SK-N-SH (cell line): ENCODE measurements around the gene HUWE1. TPM values are rescaled to one million over a fixed set of nuclear protein-coding genes. Genes with fewer than 3 reads are reported as not detected.

Experiments
- CTCF ChIA-PET: fragments of 300-600, 350-600 bp; formaldehyde crosslinking; extraction: SDS; loops from one replicate; lab custom pipeline; 2021; lab: Yijun Ruan, JAX
- POLR2A ChIA-PET: fragments of 350-600 bp; sonication (Branson Sonifier 250); formaldehyde crosslinking; extraction: SDS; loops from one replicate; lab custom pipeline; 2020; ENCODE audit warnings: antibody characterized with exemption, inconsistent platforms; lab: Yijun Ruan, JAX
- DNase-seq: peaks from one replicate; pipeline ENCODE4 v3.0.0; 2012
- H2AFZ ChIP-seq: fragments of 200-600 bp; sonication (generic); 2 replicates; pipeline ENCODE4 v1.8.1; 2016; ENCODE audit warnings: antibody characterized with exemption, mild to moderate bottlenecking, low read depth
- H3F3A ChIP-seq: fragments of 200-600 bp; sonication (generic); replicated peaks from 2 replicates; pipeline ENCODE3; 2016; ENCODE audit warnings: antibody characterized with exemption, mild to moderate bottlenecking; ENCODE audit not compliant: insufficient read depth
- H3K27ac ChIP-seq, 2 experiments: fragments of 200-500 bp in 1 of 2; fragments of 200-600 bp in 1 of 2; sonication (Bioruptor generic) in 1 of 2; sonication (generic), shearing (Covaris generic) in 1 of 2; 2 replicates each; pipeline versions ENCODE4 v1.5.1 to v1.6.1; 2014 to 2016; ENCODE audit warnings: low read depth in 2 of 2, inconsistent platforms in 1 of 2, low read length in 1 of 2, mild to moderate bottlenecking in 1 of 2, mixed read lengths in 1 of 2
- H3K27me3 ChIP-seq: fragments of 200-600 bp; sonication (generic), shearing (Covaris generic); 2 replicates; pipeline ENCODE4 v1.6.1; 2016; ENCODE audit warnings: mixed run types; ENCODE audit not compliant: insufficient read depth
- H3K36me3 ChIP-seq, 2 experiments: fragments of 200-500 bp in 1 of 2; fragments of 200-600 bp in 1 of 2; sonication (Bioruptor generic) in 1 of 2; sonication (generic) in 1 of 2; replicated peaks in 1 of 2; 2 replicates each; pipeline versions ENCODE3 to v1.5.1; 2014 to 2016; ENCODE audit warnings: low read length in 1 of 2, mild to moderate bottlenecking in 1 of 2; ENCODE audit not compliant: insufficient read depth in 2 of 2, control insufficient read depth in 1 of 2
- H3K4me1 ChIP-seq, 2 experiments: fragments of 200-500 bp in 1 of 2; fragments of 200-600 bp in 1 of 2; sonication (Bioruptor generic) in 1 of 2; sonication (generic), shearing (Covaris generic) in 1 of 2; 2 replicates each; pipeline versions ENCODE4 v1.5.1 to v1.6.1; 2014 to 2016; ENCODE audit warnings: low read depth in 1 of 2, low read length in 1 of 2, mixed run types in 1 of 2; ENCODE audit not compliant: insufficient read depth in 2 of 2, control insufficient read depth in 1 of 2
- H3K4me2 ChIP-seq: fragments of 200-600 bp; sonication (generic), shearing (Covaris generic); 2 replicates; pipeline ENCODE4 v1.6.1; 2017; ENCODE audit warnings: mixed run types
- H3K4me3 ChIP-seq, 2 experiments: fragments of 200-500 bp in 1 of 2; fragments of 200-600 bp in 1 of 2; sonication (Bioruptor generic) in 1 of 2; sonication (generic), shearing (Covaris generic) in 1 of 2; 2 replicates each; pipeline versions ENCODE4 v1.5.1 to v1.8.1; 2014 to 2016; ENCODE audit warnings: low read depth in 2 of 2, inconsistent platforms in 1 of 2, low read length in 1 of 2, mild to moderate bottlenecking in 1 of 2, mixed read lengths in 1 of 2, moderate library complexity in 1 of 2
- H3K79me2 ChIP-seq: fragments of 200-600 bp; sonication (generic); 2 replicates; pipeline ENCODE4 v1.8.1; 2017; ENCODE audit warnings: mild to moderate bottlenecking; ENCODE audit not compliant: insufficient read depth
- H3K9ac ChIP-seq: fragments of 200-600 bp; sonication (generic); 2 replicates; pipeline ENCODE4 v1.6.1; 2017; ENCODE audit warnings: mixed run types
- H3K9me2 ChIP-seq: fragments of 200-600 bp; sonication (generic); 2 replicates; pipeline ENCODE4 v1.6.1; 2017; ENCODE audit warnings: mixed run types
- H3K9me3 ChIP-seq: fragments of 200-600 bp; sonication (generic); 2 replicates; pipeline ENCODE4 v1.6.1; 2017; ENCODE audit warnings: mixed run types, mild to moderate bottlenecking, moderate library complexity
- H4K20me1 ChIP-seq: fragments of 200-600 bp; sonication (generic); 2 replicates; pipeline ENCODE4 v1.6.1; 2017; ENCODE audit warnings: mild to moderate bottlenecking, mixed run types; ENCODE audit not compliant: insufficient read depth
- ELF1 ChIP-seq: IDR thresholded peaks from 2 replicates; pipeline ENCODE4 v1.4.0; 2012
- GABPA ChIP-seq: IDR thresholded peaks from 2 replicates; pipeline ENCODE4 v1.4.0; 2012; ENCODE audit warnings: low read depth, mild to moderate bottlenecking
- GATA2 ChIP-seq: sonication (generic); formaldehyde crosslinking; IDR thresholded peaks from 2 replicates; pipeline ENCODE4 v1.5.0; 2020; ENCODE audit warnings: mild to moderate bottlenecking, missing genetic modification reagents
- IRF3 ChIP-seq: fragments of 150-350 bp; IDR thresholded peaks from 2 replicates; pipeline ENCODE4 v1.6.1; 2016; ENCODE audit warnings: mild to moderate bottlenecking, low read depth, low read length
- MAX ChIP-seq: IDR thresholded peaks from 2 replicates; pipeline ENCODE4 v1.4.0; 2012; ENCODE audit warnings: low read depth
- MEF2A ChIP-seq: IDR thresholded peaks from 2 replicates; pipeline ENCODE4 v1.4.0; 2012; ENCODE audit warnings: low read depth, borderline replicate concordance
- MXI1 ChIP-seq: IDR thresholded peaks from 2 replicates; pipeline ENCODE4 v1.6.1; 2012; ENCODE audit warnings: mild to moderate bottlenecking, low read depth, low read length, improper control_type of control experiment
- NFIC ChIP-seq: IDR thresholded peaks from 2 replicates; pipeline ENCODE4 v1.4.0; 2012; ENCODE audit warnings: borderline replicate concordance
- NRF1 ChIP-seq: IDR thresholded peaks from 2 replicates; pipeline ENCODE4 v1.6.1; 2012; ENCODE audit warnings: low read depth, mild to moderate bottlenecking, low read length
- POLR2AphosphoS5 ChIP-seq: IDR thresholded peaks from 2 replicates; pipeline ENCODE4 v1.6.1; 2012; ENCODE audit warnings: low read depth, low read length
- REST ChIP-seq: IDR thresholded peaks from 2 replicates; pipeline ENCODE4 v1.6.1; 2012; ENCODE audit warnings: mild to moderate bottlenecking, low read depth, low read length, moderate library complexity
- RFX5 ChIP-seq: IDR thresholded peaks from 2 replicates; pipeline ENCODE4 v1.6.1; 2012; ENCODE audit warnings: mild to moderate bottlenecking, improper control_type of control experiment, low read length
- TCF12 ChIP-seq: IDR thresholded peaks from 2 replicates; pipeline ENCODE4 v1.4.0; 2012
- TEAD4 ChIP-seq: IDR thresholded peaks from 2 replicates; pipeline ENCODE4 v1.4.0; 2012; ENCODE audit warnings: mild to moderate bottlenecking, borderline replicate concordance; ENCODE audit not compliant: insufficient read depth
- USF1 ChIP-seq: IDR thresholded peaks from 2 replicates; pipeline ENCODE4 v1.4.0; 2012; ENCODE audit warnings: low read depth, borderline replicate concordance
- ZBTB33 ChIP-seq: IDR thresholded peaks from 2 replicates; pipeline ENCODE4 v1.4.0; 2012; ENCODE audit warnings: low read depth, borderline replicate concordance
- polyA plus RNA-seq, 3 experiments: library from polyadenylated mRNA; depleted of rRNA; stranded (reverse); fragments of >200 nt; gene quantifications; 2 replicates each; pipeline ENCODE4 v1.2.3, GENCODE V29; 2012

The HUWE1 gene
- polyA plus RNA-seq, 1 of the 3 experiments (the other 2 are of a cell fraction), result 43.4 TPM

GRCh38 chrX:53718073-53718472 lies 31.6 kb upstream of the HUWE1 start:
- H3K27me3 ChIP-seq, result no peaks in the 10 kb centered on the region; the same call in 1 of the 2 replicates
- H3K9ac ChIP-seq, result no peak overlapping the region
- DNase-seq, result no peak
- H3K4me3 ChIP-seq, result no peak overlapping the region
- H3K27ac ChIP-seq, result no peak overlapping the region
- no peaks in the 10 kb centered on the region for H3K9me3 ChIP-seq
- no peak for TF ChIP-seq REST
- TF ChIP-seq TEAD4, result no peak
- no peak for TF ChIP-seq POLR2AphosphoS5
- TF ChIP-seq MAX, result no peak
- TF ChIP-seq ELF1, result no peak
- no peak for TF ChIP-seq USF1
- TF ChIP-seq IRF3, result no peak
- no peak for TF ChIP-seq GATA2 (CRISPR knock-in tag)
- no peak for TF ChIP-seq TCF12
- TF ChIP-seq MXI1, result no peak
- TF ChIP-seq MEF2A, result no peak
- TF ChIP-seq NFIC, result no peak
- no peak for TF ChIP-seq GABPA
- TF ChIP-seq ZBTB33, result no peak
- TF ChIP-seq NRF1, result no peak
- no peak for TF ChIP-seq RFX5
- no peaks in the 10 kb centered on the region for H3K9me2 ChIP-seq
- H3K79me2 ChIP-seq, result no peaks in the 10 kb centered on the region
- no peak overlapping the region for H3K4me2 ChIP-seq
- no peak overlapping the region for H2AFZ ChIP-seq
- H3F3A ChIP-seq, result no peaks in the 10 kb centered on the region
- no peaks in the 10 kb centered on the region for H4K20me1 ChIP-seq
- no peaks in the 10 kb centered on the region for H3K4me1 ChIP-seq
- H3K36me3 ChIP-seq, result no peaks in the 10 kb centered on the region
- ChIA-PET CTCF (no interaction called here), POLR2A (no interaction called here)
